Esophagus muscularis mucosa (tissue), 4 donors: ENCODE data around the gene EPHB2. TPM values are rescaled to one million over a fixed set of nuclear protein-coding genes. Genes with fewer than 3 reads are reported as not detected.

Source experiments
- DNase-seq: peaks from one replicate; pipeline ENCODE4 v3.0.0-alpha.2; 2017; ENCODE audit errors: extremely low spot score
- H3K27ac ChIP-seq, 4 donors: fragments of 200-600 bp; sonication (generic); replicated peaks in 1 of 4; 1 replicate in 3 of 4; 2 replicates in 1 of 4; pipeline ENCODE4 v1.5.1; 2016 to 2019; ENCODE audit warnings: mild to moderate bottlenecking in 1 of 4
- H3K27me3 ChIP-seq, 4 donors: fragments of 200-600 bp; sonication (generic); one replicate each; pipeline versions ENCODE4 v1.5.1 to v1.6.0; 2016 to 2019
- H3K36me3 ChIP-seq, 4 donors: fragments of 200-600 bp; sonication (generic); one replicate each; pipeline ENCODE4 v1.5.1; 2016 to 2019
- H3K4me1 ChIP-seq, 4 donors: fragments of 200-600 bp; sonication (generic); one replicate each; pipeline ENCODE4 v1.5.1; 2016 to 2019
- H3K4me3 ChIP-seq, 4 donors: fragments of 200-600 bp; sonication (generic); 1 replicate in 2 of 4; 2 replicates in 2 of 4; pipeline ENCODE4 v1.5.1; 2016 to 2019; ENCODE audit warnings: mild to moderate bottlenecking in 4 of 4, moderate library complexity in 1 of 4
- H3K9me3 ChIP-seq, 4 donors: fragments of 200-600 bp; sonication (generic); 1 replicate in 3 of 4; 2 replicates in 1 of 4; pipeline ENCODE4 v1.5.1; 2016 to 2019
- CTCF ChIP-seq, 3 experiments: fragments of 200-600 bp in 2 of 3; fragments of 450-650 bp in 1 of 3; sonication (generic) in 2 of 3; IDR thresholded peaks; one replicate each; pipeline ENCODE4 v1.5.1; 2017 to 2019; ENCODE audit warnings: antibody characterized with exemption in 3 of 3, mild to moderate bottlenecking in 2 of 3, moderate library complexity in 1 of 3
- EP300 ChIP-seq: sonication (generic); formaldehyde crosslinking; IDR thresholded peaks from one replicate; pipeline ENCODE4 v1.6.1; 2017; ENCODE audit warnings: antibody characterized with exemption
- POLR2A ChIP-seq: fragments of 450-650 bp; IDR thresholded peaks from one replicate; pipeline ENCODE4 v1.6.1; 2017; ENCODE audit warnings: antibody characterized with exemption, moderate library complexity, mild to moderate bottlenecking, low read depth
- POLR2AphosphoS5 ChIP-seq, 2 donors: sonication (generic); formaldehyde crosslinking; IDR thresholded peaks; one replicate each; pipeline ENCODE4 v1.6.1; 2017; ENCODE audit warnings: antibody characterized with exemption in 2 of 2
- WGBS: methylation state at CpG from one replicate; pipeline ENCODE4 v1.1.5; 2018; 5-methylcytosine and 5-hydroxymethylcytosine counted together
- intact Hi-C: fragments of 100-400 bp; cut with DNase I; formaldehyde crosslinking; loops from one replicate; pipeline ENCODE4 v1.15.1; 2023
- total RNA-seq, 4 donors: library from RNA; depleted of rRNA; stranded (reverse); fragments of >200 nt; gene quantifications; one replicate each; pipeline versions ENCODE4 v1.1.0 to v1.2.1, GENCODE V29; 2016

Gene EPHB2
- total RNA-seq, 4 donors from 2014 or later, result 1.5 to 3.3 (median 1.9) TPM

- DNase-seq, result no peak
- TF ChIP-seq CTCF (IDR thresholded peaks at IDR 0.05) (no peak), POLR2AphosphoS5 (IDR thresholded peaks at IDR 0.05) (no peak), EP300 (no peak), POLR2A (no peak)
- peaks cover 0 to 15% (median 12%) of the 10 kb centered on the region in 4 donors for H3K4me1 ChIP-seq
Measured at GRCh38 chr1:22791831-22792347, 81.2 kb downstream of the EPHB2 start.

DNA sequence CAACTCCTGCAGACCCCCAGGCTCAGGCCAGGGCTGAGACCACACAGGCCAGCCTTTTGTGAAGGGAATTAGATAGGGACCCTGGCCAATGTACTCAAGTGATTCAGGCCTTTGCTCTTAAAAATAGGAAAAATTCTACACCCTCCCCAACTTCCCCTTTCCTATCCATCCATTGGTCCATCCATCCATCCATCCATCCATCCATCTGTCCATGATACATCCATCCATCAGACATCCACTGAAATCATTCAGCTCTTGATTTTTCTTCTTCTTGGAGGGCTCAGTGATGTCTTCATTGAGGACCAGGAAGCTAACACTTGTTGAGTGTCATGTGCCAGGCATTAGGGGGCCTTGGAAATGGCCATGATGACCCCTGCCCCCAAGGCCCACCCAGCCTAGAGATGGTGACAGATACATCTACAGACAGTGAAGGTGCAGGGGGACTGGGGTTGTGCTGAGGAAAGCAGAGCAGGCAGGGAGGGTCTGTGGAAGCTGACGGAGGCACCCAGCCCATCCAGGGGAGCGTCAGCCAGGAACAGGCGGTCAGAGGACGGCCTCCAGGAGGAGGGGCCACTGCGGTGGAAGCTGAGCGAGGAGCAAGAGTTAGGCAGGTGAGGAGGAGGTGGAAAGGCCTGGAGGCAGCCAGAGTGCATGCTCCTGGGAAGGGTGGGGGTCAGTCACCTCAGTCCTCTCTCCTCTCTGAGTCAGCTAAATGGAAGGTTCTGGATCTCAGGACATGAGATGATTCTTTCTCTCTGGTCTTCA, 81.9 kb downstream of the EPHB2 start:
- Histone ChIP-seq H3K9me3 (no peaks in the 10 kb centered on the region), H3K4me1 (peaks cover 0 to 15% (median 12%) of the 10 kb centered on the region in 4 donors), H3K27ac (no peak overlapping the region), H3K36me3 (no peaks in the 10 kb centered on the region), H3K27me3 (no peaks in the 10 kb centered on the region), H3K4me3 (no peak overlapping the region)
- no peak for DNase-seq
- intact Hi-C loops, result no loop called here
- TF ChIP-seq POLR2AphosphoS5 (IDR thresholded peaks at IDR 0.05), result no peak
- no peak for TF ChIP-seq POLR2A
- no peak for TF ChIP-seq CTCF (IDR thresholded peaks at IDR 0.05)
- TF ChIP-seq EP300, result no peak
- 80% methylated on average over 6 of the region's 6 CpGs for WGBS

More at GRCh38 chr1:22791831-22792347, 81.2 kb downstream of the EPHB2 start:
- H3K27me3 ChIP-seq, result no peaks in the 10 kb centered on the region
- H3K9me3 ChIP-seq, result no peaks in the 10 kb centered on the region
- WGBS, result 75% methylated on average over 4 of the region's 6 CpGs
- no peak overlapping the region for H3K27ac ChIP-seq
- no peak overlapping the region for H3K4me3 ChIP-seq
- intact Hi-C loops, result no loop called here
- H3K36me3 ChIP-seq, result no peaks in the 10 kb centered on the region

GRCh38 chr1:22793647-22794046, 83.0 kb downstream of the EPHB2 start:
- H3K4me3 ChIP-seq, result no peak overlapping the region
- H3K27ac ChIP-seq, result no peak overlapping the region
- 94% methylated on average over 3 of the region's 3 CpGs for WGBS
- H3K4me1 ChIP-seq, result peaks cover 0 to 11% (median 10%) of the 10 kb centered on the region in 4 donors
- no peaks in the 10 kb centered on the region for H3K9me3 ChIP-seq
- H3K36me3 ChIP-seq, result no peaks in the 10 kb centered on the region
- no peak for TF ChIP-seq POLR2AphosphoS5 (IDR thresholded peaks at IDR 0.05)
- no peak for TF ChIP-seq CTCF (IDR thresholded peaks at IDR 0.05)
- no peak for TF ChIP-seq POLR2A
- TF ChIP-seq EP300, result no peak
- no peak for DNase-seq
- no peaks in the 10 kb centered on the region for H3K27me3 ChIP-seq
- intact Hi-C loops, result no loop called here

DNA sequence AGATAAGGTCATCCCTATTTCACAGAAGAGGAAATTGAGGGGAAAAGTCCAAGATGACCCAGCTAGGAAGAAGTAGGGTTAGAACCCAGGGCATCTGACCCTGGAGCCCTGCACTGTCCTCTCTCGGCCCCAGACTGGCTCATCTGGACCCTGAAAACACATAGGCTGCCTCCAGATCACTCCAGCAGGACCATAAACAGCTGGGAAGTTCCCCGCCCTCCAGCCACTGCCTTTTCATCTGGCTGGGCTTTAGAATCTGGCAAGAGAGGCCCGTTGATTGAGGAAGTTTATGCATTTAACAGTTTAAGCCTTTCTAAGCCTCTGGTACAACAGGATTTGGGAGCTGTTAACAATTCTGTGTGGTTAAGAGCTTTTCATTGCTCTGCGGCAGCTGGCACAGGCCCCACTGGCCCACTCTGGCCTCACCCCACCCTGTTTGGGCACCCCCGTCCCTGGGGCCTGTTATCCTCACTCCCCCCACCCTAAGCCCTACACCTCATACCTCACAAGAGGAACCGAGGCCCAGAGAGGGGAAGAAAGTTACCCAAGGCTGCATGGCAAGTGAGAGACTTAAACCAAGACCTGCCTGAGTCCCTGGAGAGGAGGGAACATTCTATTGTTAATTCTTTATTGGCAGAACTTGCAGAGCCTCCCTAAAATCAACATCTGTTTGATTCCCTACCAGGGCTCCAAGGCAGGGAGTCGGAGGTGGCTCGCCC, 84.2 kb downstream of the EPHB2 start:
- peaks cover 0 to 11% (median 10%) of the 10 kb centered on the region in 4 donors for H3K4me1 ChIP-seq
- intact Hi-C loops, result no loop called here
- TF ChIP-seq CTCF (IDR thresholded peaks at IDR 0.05) (no peak), POLR2A (no peak)
- H3K9me3 ChIP-seq, result no peaks in the 10 kb centered on the region
- H3K27me3 ChIP-seq, result no peaks in the 10 kb centered on the region
- no peak overlapping the region for H3K27ac ChIP-seq
- WGBS, result 57% methylated on average over 8 of the region's 8 CpGs
- H3K4me3 ChIP-seq, result no peak overlapping the region
- H3K36me3 ChIP-seq, result no peaks in the 10 kb centered on the region
- DNase-seq, result no peak
